Right lobe of liver (tissue), 6 donors: ENCODE data around the gene PFKL. TPM values are rescaled to one million over a fixed set of nuclear protein-coding genes. Genes with fewer than 3 reads are reported as not detected.

Experiments
- ATAC-seq, 4 donors: fragments of 200-7000 bp; cut with Tn5 transposase; one replicate each; pipeline ENCODE4 v1.9.1; 2020; ENCODE audit warnings: mild to moderate bottlenecking in 4 of 4, moderate library complexity in 4 of 4
- DNase-seq, 3 donors: peaks; one replicate each; pipeline ENCODE4 v3.0.0-alpha.2; 2020
- H3K27ac ChIP-seq, 3 donors: fragments of 200-600 bp; one replicate each; pipeline ENCODE4 v1.8.0; 2022
- H3K27me3 ChIP-seq, 2 donors: fragments of 200-600 bp; one replicate each; pipeline ENCODE4 v1.8.0; 2022
- H3K36me3 ChIP-seq, 4 donors: fragments of 200-600 bp; sonication (generic) in 1 of 4; one replicate each; pipeline versions ENCODE4 v1.5.1 to v1.8.0; 2017 to 2022; ENCODE audit warnings: control low read depth in 1 of 4
- H3K4me1 ChIP-seq, 4 donors: fragments of 200-600 bp; sonication (generic) in 1 of 4; one replicate each; pipeline versions ENCODE4 v1.5.1 to v1.8.0; 2017 to 2022; ENCODE audit warnings: control low read depth in 1 of 4
- H3K4me3 ChIP-seq, 3 donors: fragments of 200-600 bp; one replicate each; pipeline ENCODE4 v1.8.0; 2022
- H3K9me3 ChIP-seq, 4 donors: fragments of 200-600 bp; sonication (generic) in 1 of 4; one replicate each; pipeline versions ENCODE4 v1.5.1 to v1.8.0; 2017 to 2022; ENCODE audit warnings: control low read depth in 1 of 4
- CTCF ChIP-seq, 4 donors: fragments of 200-600 bp in 3 of 4; fragments of 450-650 bp in 1 of 4; IDR thresholded peaks; one replicate each; pipeline versions ENCODE4 v1.5.1 to v1.8.0; 2016 to 2022; ENCODE audit warnings: antibody characterized with exemption in 4 of 4, mild to moderate bottlenecking in 2 of 4
- POLR2A ChIP-seq: fragments of 450-650 bp; IDR thresholded peaks from one replicate; pipeline ENCODE4 v1.6.1; 2017; ENCODE audit warnings: antibody characterized with exemption, mild to moderate bottlenecking
- WGBS: methylation state at CpG from one replicate; pipeline ENCODE4 v1.1.6; 2018; ENCODE audit warnings: low coverage, low lambda C conversion rate; ENCODE audit not compliant: insufficient coverage; ENCODE audit errors: missing lambda C conversion rate; 5-methylcytosine and 5-hydroxymethylcytosine counted together
- intact Hi-C, 2 donors: fragments of 100-400 bp; cut with DNase I; formaldehyde crosslinking; loops; one replicate each; pipeline versions ENCODE4 v1.11.2 to v1.14.1; 2022
- total RNA-seq, 6 experiments: library from RNA; depleted of rRNA in 2 of 6; stranded (reverse); fragments of >200 nt in 2 of 6; fragmentation: NEBNext Ultra II Directional in 3 of 6; extraction: Animal tissue kit (Norgen Biotek cat#: 25700) in 3 of 6; gene quantifications; one replicate each; pipeline versions ENCODE4 v1.1.0 to v1.2.4, GENCODE V29; 2016 to 2023
- donor health status: DM: no; HTN: yes; CAD: no.
- donor health status: DM: no; HTN: no; CAD: no.
- donor health status: DM: no; HTN: no; CAD: no.
- donor health status: DM: no; HTN: yes; CAD: no.
- donor health status: DM: no; HTN: yes; CAD: no.

The PFKL gene
- total RNA-seq, 6 experiments from 2014 or later: 68.3 to 97.6 (median 73.7) TPM

DNA sequence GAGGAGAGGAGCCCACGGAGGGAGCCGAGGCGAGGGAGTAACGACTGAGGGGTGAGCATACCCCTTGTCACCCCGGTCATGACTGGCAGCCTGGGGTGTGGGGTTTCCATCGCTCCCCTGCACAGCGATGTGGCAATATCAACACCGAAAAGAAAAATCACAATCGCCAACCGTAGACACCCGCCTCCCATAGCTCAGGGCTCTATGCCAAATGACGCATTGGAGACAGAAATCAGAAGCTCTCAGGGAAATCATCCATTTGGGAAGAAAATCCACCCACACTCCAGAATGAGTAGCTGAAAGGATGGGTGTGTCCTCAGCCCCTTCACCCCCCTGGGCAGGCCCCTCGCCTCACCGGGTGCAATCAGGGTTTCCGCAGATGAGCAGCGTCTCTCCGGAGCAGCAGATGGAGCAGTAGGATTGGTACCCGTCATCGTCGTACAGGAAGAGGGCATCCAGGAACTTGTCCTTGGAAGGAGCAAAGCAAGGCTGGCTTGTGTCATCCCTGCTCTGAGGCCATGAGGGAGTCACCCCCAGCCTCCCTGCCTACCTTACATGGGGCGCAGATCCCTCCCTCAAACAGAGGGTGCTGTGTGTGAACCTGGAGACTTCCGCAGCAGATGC lies 40.7 kb upstream of the PFKL start:
- Histone ChIP-seq H3K27ac (no peak overlapping the region), H3K9me3 (no peaks in the 10 kb centered on the region), H3K36me3 (no peaks in the 10 kb centered on the region), H3K4me3 (no peak overlapping the region), H3K4me1 (no peaks in the 10 kb centered on the region), H3K27me3 (no peaks in the 10 kb centered on the region)
- no peak for TF ChIP-seq POLR2A
- TF ChIP-seq CTCF (IDR thresholded peaks at IDR 0.05): no peak
- ATAC-seq (no peak), DNase-seq (peak in 1 of 3 donors; percentile 28)
- intact Hi-C loops: no loop called here
- 80% methylated on average over 11 of the region's 22 CpGs for WGBS

GRCh38 chr21:44260066-44260465 lies 39.8 kb upstream of the PFKL start:
- DNase-seq: no peak
- Histone ChIP-seq H3K4me3 (no peak overlapping the region), H3K4me1 (no peaks in the 10 kb centered on the region), H3K27me3 (no peaks in the 10 kb centered on the region), H3K9me3 (no peaks in the 10 kb centered on the region), H3K36me3 (no peaks in the 10 kb centered on the region), H3K27ac (no peak overlapping the region)
- WGBS: 61% methylated on average over 4 of the region's 4 CpGs
- intact Hi-C loops: no loop called here
- TF ChIP-seq CTCF (IDR thresholded peaks at IDR 0.05) (no peak), POLR2A (no peak)
- ATAC-seq: no peak

DNA sequence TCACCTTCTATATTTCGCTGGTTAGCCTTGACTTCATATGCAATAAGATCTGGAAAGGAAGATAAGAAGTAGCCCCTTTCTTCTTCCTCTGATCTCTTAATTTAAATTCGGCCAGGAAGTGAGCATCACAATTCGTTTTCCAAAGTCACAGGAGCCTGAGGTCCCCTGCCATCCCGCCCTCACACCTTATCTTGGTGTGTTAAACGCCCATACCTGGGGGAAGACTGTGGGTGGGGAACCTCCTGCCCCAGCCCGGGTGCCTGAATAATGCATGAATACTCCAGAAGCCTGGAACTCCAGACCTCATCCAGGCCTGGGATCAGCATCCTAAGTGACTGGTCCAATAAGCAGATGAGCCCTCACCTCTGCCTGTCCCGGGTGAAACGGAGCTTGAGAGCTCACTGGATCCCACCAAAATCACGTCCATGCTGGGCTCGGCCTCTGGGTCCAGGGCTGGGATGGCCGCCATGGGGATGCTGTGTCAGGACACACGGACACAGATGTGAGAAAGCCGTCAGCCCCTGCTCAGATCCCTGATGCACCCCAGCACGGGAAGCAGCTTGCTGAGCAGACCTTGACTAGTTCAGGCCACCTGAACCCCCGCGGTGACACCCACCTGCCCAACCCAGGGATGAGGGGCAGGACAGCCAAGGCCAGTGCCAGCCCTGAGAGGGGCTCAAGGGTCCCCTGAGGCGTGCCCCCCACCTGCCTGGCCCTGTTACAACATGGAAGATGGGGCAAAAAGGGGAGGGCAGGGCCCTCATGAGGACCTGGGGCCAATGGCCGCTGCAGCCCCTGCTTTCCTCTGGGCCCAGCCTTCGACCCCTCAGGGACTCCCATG lies 38.8 kb upstream of the PFKL start:
- Histone ChIP-seq H3K9me3 (no peaks in the 10 kb centered on the region), H3K4me3 (no peak overlapping the region), H3K4me1 (no peaks in the 10 kb centered on the region), H3K36me3 (no peaks in the 10 kb centered on the region), H3K27me3 (no peaks in the 10 kb centered on the region), H3K27ac (no peak overlapping the region)
- TF ChIP-seq POLR2A (no peak), CTCF (IDR thresholded peaks at IDR 0.05) (no peak)
- 66% methylated on average over 6 of the region's 19 CpGs for WGBS
- DNase-seq (peak in 1 of 3 donors; percentile 46), ATAC-seq (peak in 2 of 4 donors; percentile 6 to 13)
- intact Hi-C loops: no loop called here

GRCh38 chr21:44261675-44262295 lies 38.1 kb upstream of the PFKL start, which contains the start of gene DNMT3L:
TSS of gene DNMT3L (minus strand) at chr21:44261897. CDS start at chr21:44261259, 638 bp downstream.
- ATAC-seq: no peak

More at GRCh38 chr21:44261675-44262295, 38.1 kb upstream of the PFKL start, which contains the start of gene DNMT3L:
- intact Hi-C loops: no loop called here
- no peaks in the 10 kb centered on the region for H3K36me3 ChIP-seq
- peak in 1 of 3 donors; percentile 45 for DNase-seq
- H3K27ac ChIP-seq: no peak within 1 kb of the TSS
- WGBS: 50% methylated on average over 16 of the region's 19 CpGs
- no peaks in the 10 kb centered on the region for H3K4me1 ChIP-seq
- no peak within 1 kb of the TSS for H3K4me3 ChIP-seq
- no peaks in the 10 kb centered on the region for H3K27me3 ChIP-seq
- no peaks in the 10 kb centered on the region for H3K9me3 ChIP-seq
- TF ChIP-seq POLR2A (no peak), CTCF (IDR thresholded peaks at IDR 0.05) (no peak)
